ES-I3 (cell line): ENCODE measurements around the gene PSG1.
"Not testable (repeated sequence)": the region's sequence is repeated elsewhere in the genome, so short reads cannot be mapped to it uniquely, and the experiment has no call there.

Experiments used
- H3K36me3 ChIP-seq: 2 replicates; pipeline ENCODE4 v1.6.1; 2013; ENCODE audit warnings: mild to moderate bottlenecking, low read length, control low read depth, moderate library complexity; ENCODE audit not compliant: insufficient read depth
- H3K4me1 ChIP-seq: 2 replicates; pipeline ENCODE4 v1.6.1; 2013; ENCODE audit warnings: mild to moderate bottlenecking, control low read depth, low read length; ENCODE audit not compliant: insufficient read depth
- H3K9ac ChIP-seq: 2 replicates; pipeline ENCODE4 v1.6.1; 2013; ENCODE audit warnings: low read depth, mild to moderate bottlenecking, low read length, moderate library complexity
- H3K9me3 ChIP-seq: 2 replicates; pipeline ENCODE4 v1.6.1; 2013; ENCODE audit warnings: mild to moderate bottlenecking, low read length, moderate library complexity; ENCODE audit not compliant: control insufficient read depth, insufficient read depth

PSG1 gene

GRCh38 chr19:42857544-42857867 lies 22.0 kb downstream of the PSG1 start:
- H3K4me1 ChIP-seq = no peaks in the 10 kb centered on the region
- no peak overlapping the region for H3K9ac ChIP-seq
- no peaks in the 10 kb centered on the region for H3K36me3 ChIP-seq
- no peaks in the 10 kb centered on the region for H3K9me3 ChIP-seq

- not testable (repeated sequence) for H3K9me3 ChIP-seq, H3K9ac ChIP-seq, H3K4me1 ChIP-seq, H3K36me3 ChIP-seq
These were observed 22.5 kb downstream of the PSG1 start for GRCh38 chr19:42856866-42857543.

GRCh38 chr19:42854745-42855144 lies 24.8 kb downstream of the PSG1 start:
- H3K9ac ChIP-seq, H3K4me1 ChIP-seq, H3K9me3 ChIP-seq, H3K36me3 ChIP-seq: not testable (repeated sequence)

- H3K9me3 ChIP-seq, H3K9ac ChIP-seq, H3K36me3 ChIP-seq, H3K4me1 ChIP-seq: not testable (repeated sequence)
These were observed 26.3 kb downstream of the PSG1 start for GRCh38 chr19:42853231-42853630.

GRCh38 chr19:42852821-42853220 lies 26.7 kb downstream of the PSG1 start:
- not testable (repeated sequence) for H3K9me3 ChIP-seq, H3K9ac ChIP-seq, H3K4me1 ChIP-seq, H3K36me3 ChIP-seq

- not testable (repeated sequence) for H3K4me1 ChIP-seq, H3K36me3 ChIP-seq, H3K9me3 ChIP-seq, H3K9ac ChIP-seq
These were observed 27.7 kb downstream of the PSG1 start for GRCh38 chr19:42851718-42852280.

- no peaks in the 10 kb centered on the region for H3K36me3 ChIP-seq
These were observed 28.4 kb downstream of the PSG1 start for GRCh38 chr19:42850981-42851717.

GRCh38 chr19:42846597-42846996 lies 32.9 kb downstream of the PSG1 start:
- no peak overlapping the region for H3K9ac ChIP-seq
- no peaks in the 10 kb centered on the region for H3K36me3 ChIP-seq
- H3K9me3 ChIP-seq = no peaks in the 10 kb centered on the region
- peaks cover 6% of the 10 kb centered on the region; the same call in 1 of the 2 replicates for H3K4me1 ChIP-seq

More at GRCh38 chr19:42850981-42851717, 28.4 kb downstream of the PSG1 start:
- no peak overlapping the region for H3K9ac ChIP-seq
- H3K9me3 ChIP-seq = no peaks in the 10 kb centered on the region
- peaks cover 8% of the 10 kb centered on the region; the same call in 1 of the 2 replicates for H3K4me1 ChIP-seq

- not testable (repeated sequence) for H3K4me1 ChIP-seq, H3K36me3 ChIP-seq, H3K9me3 ChIP-seq, H3K9ac ChIP-seq
These were observed 35.9 kb downstream of the PSG1 start for GRCh38 chr19:42843631-42844030.

- H3K36me3 ChIP-seq, H3K9me3 ChIP-seq, H3K4me1 ChIP-seq, H3K9ac ChIP-seq: not testable (repeated sequence)
These were observed 46.6 kb downstream of the PSG1 start for GRCh38 chr19:42832746-42833442.

GRCh38 chr19:42832023-42832680 lies 47.4 kb downstream of the PSG1 start:
- not testable (repeated sequence) for H3K9ac ChIP-seq, H3K9me3 ChIP-seq, H3K36me3 ChIP-seq, H3K4me1 ChIP-seq

- Histone ChIP-seq H3K9ac (no peak overlapping the region), H3K9me3 (no peaks in the 10 kb centered on the region), H3K36me3 (no peaks in the 10 kb centered on the region), H3K4me1 (no peaks in the 10 kb centered on the region; the same call in 1 of the 2 replicates)
These were observed 48.1 kb downstream of the PSG1 start for GRCh38 chr19:42831221-42832019.

- H3K4me1 ChIP-seq, H3K9ac ChIP-seq, H3K9me3 ChIP-seq, H3K36me3 ChIP-seq: not testable (repeated sequence)
These were observed 58.1 kb downstream of the PSG1 start for GRCh38 chr19:42821306-42821977.
